SU-DHL-6 (cell line): Measurements from ENCODE around the gene ADAM12.

Experiments used
- H2AFZ ChIP-seq: fragments of 200-600 bp; sonication (generic); 2 replicates; pipeline ENCODE4 v1.6.1; 2014; ENCODE audit warnings: low read depth, mild to moderate bottlenecking, moderate library complexity, mixed read lengths, antibody characterized with exemption, low read length; ENCODE audit not compliant: severe bottlenecking
- H3F3A ChIP-seq: fragments of 200-600 bp; shearing (Covaris generic); 2 replicates; pipeline ENCODE4 v1.6.0; 2016; ENCODE audit warnings: antibody characterized with exemption, mild to moderate bottlenecking; ENCODE audit not compliant: insufficient read depth
- H3K27ac ChIP-seq: fragments of 200-600 bp; sonication (generic); 2 replicates; pipeline ENCODE4 v1.5.1; 2016; ENCODE audit warnings: low read depth, mild to moderate bottlenecking, low read length, moderate library complexity, mixed read lengths
- H3K27me3 ChIP-seq: fragments of 200-600 bp; sonication (generic), shearing (Covaris generic); 2 replicates; pipeline ENCODE4 v1.6.0; 2014; ENCODE audit warnings: mild to moderate bottlenecking, low read length
- H3K36me3 ChIP-seq: fragments of 200-600 bp; sonication (generic); 2 replicates; pipeline ENCODE4 v1.6.1; 2014; ENCODE audit warnings: mild to moderate bottlenecking, low read length, mixed read lengths
- H3K4me2 ChIP-seq: fragments of 300-600, 200-600 bp; shearing (Covaris generic), sonication (generic); 2 replicates; pipeline ENCODE4 v1.6.0; 2014; ENCODE audit warnings: low read length, low read depth, mild to moderate bottlenecking; ENCODE audit not compliant: poor library complexity, severe bottlenecking
- H3K4me3 ChIP-seq: fragments of 200-600 bp; sonication (generic); 2 replicates; pipeline ENCODE4 v1.5.1; 2014; ENCODE audit warnings: antibody characterized with exemption, low read length, mild to moderate bottlenecking, mixed read lengths; ENCODE audit not compliant: insufficient read depth, poor library complexity, severe bottlenecking
- H3K79me2 ChIP-seq: fragments of 200-600 bp; sonication (generic); 2 replicates; pipeline ENCODE4 v1.6.1; 2014; ENCODE audit warnings: mild to moderate bottlenecking, low read length, moderate library complexity; ENCODE audit not compliant: insufficient read depth
- H3K9ac ChIP-seq: fragments of 200-600 bp; sonication (generic); 2 replicates; pipeline ENCODE4 v1.7.0; 2014; ENCODE audit warnings: mild to moderate bottlenecking, low read length
- H3K9me2 ChIP-seq: fragments of 200-600 bp; sonication (generic); replicated peaks from 2 replicates; pipeline ENCODE4 v1.6.1; 2014; ENCODE audit warnings: low read length; ENCODE audit not compliant: insufficient read depth
- H3K9me3 ChIP-seq: fragments of 200-600 bp; sonication (generic); 2 replicates; pipeline ENCODE4 v1.6.1; 2014; ENCODE audit warnings: low read length, mixed read lengths; ENCODE audit not compliant: insufficient read depth
- H4K20me1 ChIP-seq: fragments of 200-600 bp; sonication (generic); 2 replicates; pipeline ENCODE4 v1.6.1; 2014; ENCODE audit warnings: low read depth, mild to moderate bottlenecking, antibody characterized with exemption, low read length, moderate library complexity, mixed read lengths
- CTCF ChIP-seq: fragments of 200-600 bp; sonication (generic); IDR thresholded peaks from one replicate; pipeline ENCODE4 v1.5.1; 2017; ENCODE audit warnings: antibody characterized with exemption, mild to moderate bottlenecking, low read length, moderate library complexity; ENCODE audit not compliant: insufficient read depth, poor library complexity, severe bottlenecking
- EZH2phosphoT487 ChIP-seq: fragments of 200-600 bp; sonication (generic), shearing (Covaris generic); conservative IDR thresholded peaks from 2 replicates; pipeline ENCODE4 v1.6.1; 2018; ENCODE audit warnings: mild to moderate bottlenecking, antibody characterized with exemption, low read length, moderate library complexity, mixed read lengths

ADAM12 gene

GRCh38 chr10:126187399-126187798 lies 200.9 kb downstream of the ADAM12 start:
- H3K4me2 ChIP-seq = no peak overlapping the region
- no peaks in the 10 kb centered on the region for H3F3A ChIP-seq
- no peak overlapping the region for H2AFZ ChIP-seq
- no peak overlapping the region for H3K27ac ChIP-seq
- TF ChIP-seq CTCF = no peak
- TF ChIP-seq EZH2phosphoT487 = no peak
- H4K20me1 ChIP-seq = no peaks in the 10 kb centered on the region
- H3K4me3 ChIP-seq = no peak overlapping the region
- H3K9me2 ChIP-seq = no peaks in the 10 kb centered on the region
- 0 out of 2 replicates have a peak, but pooled peaks cover 2% of the 10 kb centered on the region for H3K9me3 ChIP-seq
- H3K36me3 ChIP-seq = no peaks in the 10 kb centered on the region
- no peaks in the 10 kb centered on the region for H3K79me2 ChIP-seq
- H3K27me3 ChIP-seq = no peaks in the 10 kb centered on the region
- no peak overlapping the region for H3K9ac ChIP-seq

GRCh38 chr10:126186766-126187165 lies 201.5 kb downstream of the ADAM12 start:
- H3K9ac ChIP-seq = no peak overlapping the region
- H4K20me1 ChIP-seq = no peaks in the 10 kb centered on the region
- H3K27me3 ChIP-seq = no peaks in the 10 kb centered on the region
- H3F3A ChIP-seq = no peaks in the 10 kb centered on the region
- no peaks in the 10 kb centered on the region for H3K9me2 ChIP-seq
- no peak overlapping the region for H3K4me3 ChIP-seq
- H3K27ac ChIP-seq = no peak overlapping the region
- no peak overlapping the region for H2AFZ ChIP-seq
- H3K4me2 ChIP-seq = no peak overlapping the region
- H3K36me3 ChIP-seq = no peaks in the 10 kb centered on the region
- TF ChIP-seq EZH2phosphoT487 (no peak), CTCF (no peak)
- H3K9me3 ChIP-seq = no peaks in the 10 kb centered on the region
- no peaks in the 10 kb centered on the region for H3K79me2 ChIP-seq

GRCh38 chr10:126185676-126186447 lies 202.4 kb downstream of the ADAM12 start:
- Histone ChIP-seq H3K27me3 (no peaks in the 10 kb centered on the region), H3K27ac (no peak overlapping the region), H3K4me3 (no peak overlapping the region), H3K9me2 (no peaks in the 10 kb centered on the region), H3K4me2 (no peak overlapping the region), H3F3A (no peaks in the 10 kb centered on the region), H2AFZ (no peak overlapping the region), H3K9me3 (no peaks in the 10 kb centered on the region), H3K36me3 (no peaks in the 10 kb centered on the region), H4K20me1 (no peaks in the 10 kb centered on the region), H3K79me2 (no peaks in the 10 kb centered on the region), H3K9ac (no peak overlapping the region)
- no peak for TF ChIP-seq EZH2phosphoT487
- no peak for TF ChIP-seq CTCF
